SW 1271 (cell line): ENCODE measurements around the gene ABCE1.
A peak's percentile ranks its signal among the peaks of the same experiment; 100 is the strongest.
"Not testable (repeated sequence)": the region's sequence is repeated elsewhere in the genome, so short reads cannot be mapped to it uniquely, and the experiment has no call there.

Experiments used
- DNase-seq, 2 experiments: peaks; one replicate each; lab custom pipeline; 2025; lab: John Stamatoyannopoulos, UW

ABCE1 gene

DNA sequence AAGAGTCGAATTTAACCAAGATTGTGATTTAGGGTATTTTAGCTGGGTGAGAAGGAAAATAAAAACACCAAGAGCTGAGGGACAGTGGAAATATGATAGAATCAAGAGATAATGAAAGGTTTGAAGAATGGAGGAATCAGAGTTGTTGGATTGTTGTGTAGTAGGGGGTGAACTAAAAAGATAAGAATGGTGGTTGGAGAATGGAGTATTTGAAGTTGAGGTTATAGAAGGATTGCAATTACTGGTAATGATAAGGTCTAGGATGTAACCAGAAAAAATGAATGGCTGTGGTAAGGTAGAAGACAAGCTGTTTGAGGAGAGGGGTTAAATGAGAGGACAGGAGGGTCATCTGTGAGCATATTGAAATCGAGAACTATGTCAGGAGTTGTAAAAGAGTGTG lies 4.5 kb downstream of the ABCE1 start:
- DNase-seq: no peak

- DNase-seq: no peak
Measured at GRCh38 chr4:145103496-145103895, 5.4 kb downstream of the ABCE1 start.

- no peak for DNase-seq
Measured at GRCh38 chr4:145107126-145107525, 9.0 kb downstream of the ABCE1 start.

DNA sequence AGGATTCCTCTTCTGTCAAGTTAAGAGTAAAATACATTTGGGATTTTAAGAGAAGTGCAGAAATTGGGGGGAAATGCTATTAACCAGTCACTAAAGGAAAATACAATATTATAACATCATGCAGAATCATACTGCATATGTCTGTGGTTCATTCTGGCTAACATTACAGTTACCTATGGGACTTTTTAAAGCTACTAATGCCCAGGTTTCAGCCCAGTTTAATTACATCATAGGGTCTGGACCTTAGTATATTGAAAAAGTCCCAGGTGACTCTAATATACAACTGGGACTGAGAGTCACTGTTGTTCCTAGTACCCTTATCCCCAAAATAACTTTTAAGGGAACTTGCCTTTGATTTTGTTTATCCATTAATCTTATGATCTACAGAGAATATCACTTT lies 10.0 kb downstream of the ABCE1 start:
- no peak for DNase-seq

GRCh38 chr4:145125396-145125795 lies 27.3 kb downstream of the ABCE1 start:
- no peak for DNase-seq

GRCh38 chr4:145130130-145130529 lies 32.0 kb downstream of the ABCE1 start:
- no peak for DNase-seq

DNA sequence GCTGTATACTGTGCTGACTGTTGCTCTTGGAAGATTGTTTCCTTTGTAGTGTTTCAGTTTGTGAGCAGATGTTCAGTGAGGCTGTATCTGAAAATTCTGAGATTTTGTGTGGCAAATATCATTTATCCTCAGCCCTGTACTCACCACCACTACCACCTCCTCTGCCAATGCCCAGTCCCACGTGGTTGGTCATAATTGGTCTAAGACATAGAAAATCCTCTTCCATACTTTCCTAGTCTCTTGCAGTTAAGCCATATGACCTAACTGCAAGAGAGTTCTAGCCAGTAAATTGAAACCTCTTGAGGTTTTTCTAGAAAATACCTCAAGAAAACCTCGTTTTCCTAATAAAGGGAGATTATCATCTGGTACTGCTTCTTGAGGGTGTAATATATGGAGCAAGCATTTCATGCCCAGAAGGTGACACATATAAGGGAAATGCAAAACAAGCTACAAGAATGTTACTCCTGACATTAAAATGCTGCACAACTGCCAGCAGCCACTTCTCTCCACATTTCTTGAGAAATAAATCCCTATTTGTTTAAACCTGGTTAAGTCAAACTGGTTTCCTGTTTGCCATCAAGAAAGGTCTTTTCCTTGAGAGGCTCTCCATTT lies 32.8 kb downstream of the ABCE1 start:
- DNase-seq: no peak

- no peak for DNase-seq
Measured at GRCh38 chr4:145131848-145132247, 33.7 kb downstream of the ABCE1 start.

DNA sequence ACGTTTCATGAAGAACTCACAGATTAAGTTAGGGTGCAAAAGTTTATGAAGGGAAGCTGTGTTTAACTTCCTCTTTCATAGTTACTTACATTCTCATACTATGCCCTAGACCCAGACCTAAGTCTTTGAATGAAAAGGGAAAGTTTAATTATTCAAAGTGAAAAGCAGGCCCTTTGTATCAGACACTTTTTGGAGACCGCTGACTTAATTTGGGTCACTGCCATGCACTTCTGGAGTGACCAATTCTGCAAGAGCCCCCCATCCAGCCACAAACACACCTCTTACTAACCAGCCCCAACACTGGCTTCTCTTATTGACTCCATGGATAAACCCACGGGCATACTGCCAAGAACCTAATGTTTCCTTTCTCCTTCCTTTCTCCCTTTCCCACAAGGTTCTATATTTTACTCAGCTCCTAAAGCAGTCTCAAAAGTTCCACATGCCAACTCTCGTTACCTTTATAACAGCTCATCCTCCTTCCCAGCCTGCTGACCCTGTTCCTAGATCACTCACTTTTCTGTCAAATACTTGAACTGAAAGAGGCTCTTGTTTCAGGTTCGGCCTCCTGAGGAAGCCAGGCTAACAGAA lies 34.5 kb downstream of the ABCE1 start:
- no peak for DNase-seq

DNA sequence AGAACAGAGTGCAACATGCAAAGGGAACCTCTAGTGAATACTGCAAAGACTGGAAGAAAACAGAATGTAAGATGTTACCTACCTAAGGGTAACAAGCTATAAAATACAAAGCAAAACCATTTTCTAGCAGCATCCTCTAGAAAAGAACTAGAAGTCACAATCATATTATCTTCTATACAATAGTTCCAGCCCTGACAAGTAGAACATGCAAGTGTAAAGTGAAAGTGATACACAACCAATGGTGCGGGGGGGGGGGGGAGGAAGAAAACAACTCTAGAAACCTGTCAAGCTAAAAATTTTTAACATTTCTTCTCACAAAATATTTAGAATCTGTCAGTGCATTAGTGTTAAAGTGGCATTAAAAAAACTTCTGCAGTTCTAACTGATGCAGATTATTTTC lies 38.1 kb downstream of the ABCE1 start:
- not testable (repeated sequence) for DNase-seq

GRCh38 chr4:145148980-145149379 lies 50.9 kb downstream of the ABCE1 start:
- DNase-seq: no peak

GRCh38 chr4:145153181-145153903 lies 55.2 kb downstream of the ABCE1 start:
- no peak for DNase-seq

- no peak for DNase-seq
Measured at GRCh38 chr4:145153904-145154298, 55.8 kb downstream of the ABCE1 start.

- DNase-seq: peak in 1 of 2 experiments; percentile 31
Measured at GRCh38 chr4:145154573-145154972, 56.5 kb downstream of the ABCE1 start.

DNA sequence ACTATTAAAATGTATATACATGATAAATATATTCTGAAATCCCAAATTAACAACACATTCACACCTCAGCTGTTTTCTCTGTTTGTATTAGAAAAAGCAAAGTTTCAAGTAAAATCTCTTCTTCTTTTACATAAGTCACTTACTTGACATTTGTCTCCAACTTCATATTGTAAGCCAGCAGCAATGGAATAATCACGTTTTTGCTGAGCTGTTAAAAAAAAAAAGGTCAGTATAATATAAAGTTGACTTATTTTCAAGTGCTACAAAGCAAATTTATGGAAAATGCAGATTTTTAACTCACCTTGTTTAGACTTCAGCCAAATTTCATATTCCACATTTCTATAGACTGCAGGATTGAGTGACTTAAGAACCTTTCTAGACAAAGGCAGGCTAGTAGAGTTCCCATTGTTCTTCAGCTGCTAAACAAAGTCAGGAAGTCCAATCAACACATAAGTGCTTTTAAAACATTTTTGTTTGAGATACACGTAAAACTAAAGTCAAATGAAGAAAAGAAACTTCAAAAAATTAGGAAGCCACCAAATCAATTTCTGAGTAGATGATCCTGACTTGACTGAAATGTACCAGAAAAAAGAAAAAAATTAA lies 57.3 kb downstream of the ABCE1 start:
- no peak for DNase-seq

GRCh38 chr4:145156986-145157385 lies 58.9 kb downstream of the ABCE1 start:
- no peak for DNase-seq

DNA sequence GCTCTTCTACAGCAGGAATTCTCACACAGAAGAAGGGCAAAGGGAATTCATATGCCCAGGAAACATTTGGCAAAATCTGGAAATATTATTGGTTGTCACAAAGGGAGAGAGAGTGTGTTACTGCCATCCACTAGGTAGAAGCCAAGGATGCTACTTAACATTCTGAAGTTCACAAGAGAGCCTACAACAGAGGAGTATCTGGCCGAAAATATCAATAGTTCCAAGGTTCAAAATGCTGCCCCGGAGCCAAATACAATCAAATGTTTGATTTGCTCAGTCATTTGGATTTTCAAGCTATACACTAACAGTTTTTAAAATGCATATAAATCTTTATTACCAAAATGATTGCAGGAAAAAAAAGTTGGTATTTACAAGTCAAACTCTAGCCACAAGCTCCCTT lies 63.4 kb downstream of the ABCE1 start:
- DNase-seq: no peak

GRCh38 chr4:145167887-145168286 lies 69.8 kb downstream of the ABCE1 start:
- DNase-seq: no peak

DNA sequence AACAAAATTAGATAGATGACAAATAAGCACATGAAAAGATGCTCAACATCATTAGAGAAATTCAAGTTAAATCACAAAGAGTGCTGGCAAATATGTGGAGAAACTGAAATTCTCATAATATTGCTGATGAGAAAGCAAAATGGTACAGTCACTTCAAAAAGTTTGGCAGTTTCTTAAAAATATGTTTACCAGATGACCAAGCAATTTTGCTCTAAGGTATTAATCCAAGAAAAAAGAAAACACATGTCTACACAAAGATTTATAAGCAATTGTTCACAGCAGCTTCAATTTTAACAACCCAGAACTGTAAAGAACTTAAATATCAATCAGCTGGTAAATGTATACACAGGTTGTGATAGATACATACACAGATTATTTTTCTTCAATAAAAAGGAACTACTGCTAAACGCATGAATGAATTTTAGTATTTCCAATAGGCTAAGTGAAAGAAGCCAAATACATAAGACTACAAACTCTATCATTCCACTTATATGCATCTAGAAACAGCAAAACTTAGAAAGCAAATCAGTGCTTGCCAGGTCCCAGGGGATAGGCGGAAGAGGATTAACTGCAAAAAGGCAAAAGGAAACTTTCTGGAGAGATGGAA lies 70.6 kb downstream of the ABCE1 start:
- no peak for DNase-seq

DNA sequence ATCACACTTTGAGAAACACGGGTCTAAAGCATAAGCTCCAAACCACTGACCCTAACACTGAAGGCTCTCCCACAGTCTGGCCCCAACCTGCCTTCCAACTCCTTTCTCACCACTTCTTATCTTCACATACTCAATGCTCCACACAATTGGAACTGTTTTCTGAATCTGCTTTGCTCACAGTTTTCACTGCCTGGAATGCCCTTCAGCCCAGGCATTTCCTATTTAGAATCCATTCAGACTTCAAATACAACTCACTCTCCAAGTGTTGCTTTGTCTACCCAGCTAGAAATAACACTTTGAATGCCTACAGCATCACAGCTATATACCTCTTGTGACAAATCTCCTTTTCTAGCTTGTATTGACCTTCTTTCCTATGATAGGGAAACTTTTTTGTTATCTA lies 72.1 kb downstream of the ABCE1 start:
- no peak for DNase-seq

DNA sequence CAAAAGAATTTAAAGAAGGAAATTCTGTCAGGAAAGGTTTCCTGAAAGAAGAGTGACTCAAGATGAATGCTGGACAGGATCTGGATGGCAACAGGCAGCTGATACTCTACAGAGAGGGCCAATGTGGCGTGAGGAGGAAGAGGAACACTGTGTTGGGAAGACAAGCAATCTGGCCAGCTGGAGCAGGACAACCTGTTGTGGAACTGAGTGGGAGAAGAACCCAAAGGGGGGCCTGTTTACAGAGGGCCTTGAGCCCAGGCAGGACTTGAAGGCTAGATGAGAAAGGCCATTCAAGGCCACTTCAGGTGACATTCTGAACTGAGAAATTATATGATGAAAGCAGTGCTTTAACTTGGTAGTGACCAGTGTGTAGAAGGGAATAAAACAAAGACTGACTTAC lies 73.8 kb downstream of the ABCE1 start:
- DNase-seq: no peak

DNA sequence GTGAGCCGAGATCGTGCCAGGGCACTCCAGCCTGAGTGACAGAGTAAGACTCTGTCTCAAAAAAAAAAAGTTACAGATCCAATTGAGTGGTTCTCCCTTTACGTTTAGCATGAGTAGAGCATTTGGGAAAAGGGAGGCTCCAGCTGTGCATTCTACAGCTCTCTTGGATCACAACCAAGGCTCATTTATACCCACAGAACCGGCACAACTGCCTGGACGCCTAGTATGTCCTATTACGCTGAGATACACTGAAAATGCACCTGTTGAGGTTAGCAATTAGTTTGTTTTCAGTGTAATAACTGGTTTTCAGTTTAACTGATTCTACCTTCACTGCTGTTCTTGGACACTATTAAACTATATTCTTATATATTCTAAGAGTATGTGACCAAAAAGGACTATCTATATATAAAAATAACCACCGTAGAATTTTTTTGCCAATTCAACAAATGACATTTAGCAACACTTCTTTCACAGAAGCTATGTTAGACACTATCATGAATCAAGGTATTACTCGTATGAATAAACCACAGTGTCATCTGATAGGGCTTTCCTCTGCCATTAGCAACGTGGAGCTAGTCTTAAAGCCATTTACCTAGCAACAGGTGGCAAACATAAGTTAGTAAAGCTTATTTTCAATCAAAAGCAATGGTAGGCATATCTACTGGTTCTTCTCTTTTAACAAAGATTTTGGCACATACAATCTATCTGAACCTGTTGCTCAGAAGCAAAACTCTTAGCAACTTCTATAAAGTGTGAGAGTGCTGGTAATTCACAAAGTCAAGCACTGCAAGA lies 78.7 kb downstream of the ABCE1 start:
- DNase-seq: no peak
